IMR-90 (cell line): ENCODE results near the gene SLC8A1. TPM values are rescaled to one million over a fixed set of nuclear protein-coding genes. Genes with fewer than 3 reads are reported as not detected.

Experiments
- ATAC-seq: fragments of 200-7000 bp; cut with Tn5 transposase; 2 replicates; pipeline ENCODE4 v1.9.1; 2020; ENCODE audit warnings: low read depth, mild to moderate bottlenecking, moderate library complexity
- BruUV-seq: library from RNA; stranded (reverse); fragments of 400-500 nt; replicated peaks from 2 replicates; lab custom pipeline; 2021; lab: Mats Ljungman, UMichigan
- CTCF ChIA-PET: fragments of 300-600 bp; formaldehyde crosslinking; extraction: SDS; loops from one replicate; lab custom pipeline; 2021; ENCODE audit warnings: antibody characterized with exemption; lab: Yijun Ruan, JAX
- POLR2A ChIA-PET: fragments of 300-600 bp; sonication (Branson Sonifier 250); formaldehyde crosslinking; loops from one replicate; lab custom pipeline; 2022; ENCODE audit warnings: antibody characterized with exemption; ENCODE audit not compliant: unreplicated experiment; lab: Charles Lee
- DNase-seq: peaks from one replicate; pipeline ENCODE4 v3.0.0; 2013
- H2AFZ ChIP-seq: replicated peaks from 2 replicates; pipeline ENCODE3; 2013; ENCODE audit warnings: low read length, mild to moderate bottlenecking; ENCODE audit not compliant: poor library complexity
- H2AK5ac ChIP-seq: 2 replicates; pipeline ENCODE4 v1.6.1; 2013; ENCODE audit warnings: low read depth, low read length, inconsistent platforms
- H2AK9ac ChIP-seq: replicated peaks from 2 replicates; pipeline ENCODE3; 2013; ENCODE audit warnings: mild to moderate bottlenecking, low read depth, low read length, moderate library complexity; ENCODE audit not compliant: poor library complexity
- H2BK120ac ChIP-seq: 2 replicates; pipeline ENCODE4 v1.6.1; 2013; ENCODE audit warnings: low read depth, low read length, inconsistent platforms
- H2BK15ac ChIP-seq: 3 replicates; pipeline ENCODE4 v1.6.1; 2013; ENCODE audit warnings: low read depth, low read length, inconsistent platforms
- H2BK20ac ChIP-seq: 2 replicates; pipeline ENCODE4 v1.6.1; 2013; ENCODE audit warnings: low read depth, mild to moderate bottlenecking, inconsistent platforms, low read length, moderate library complexity
- H2BK5ac ChIP-seq: 2 replicates; pipeline ENCODE4 v1.6.1; 2013; ENCODE audit warnings: mild to moderate bottlenecking, low read depth, low read length, inconsistent platforms; ENCODE audit not compliant: poor library complexity, severe bottlenecking
- H3K14ac ChIP-seq: replicated peaks from 2 replicates; pipeline ENCODE4 v1.6.1; 2013; ENCODE audit warnings: low read depth, low read length, inconsistent platforms
- H3K18ac ChIP-seq: 2 replicates; pipeline ENCODE4 v1.6.1; 2013; ENCODE audit warnings: low read depth, low read length, control low read depth
- H3K23ac ChIP-seq: 2 replicates; pipeline ENCODE4 v1.6.1; 2013; ENCODE audit warnings: low read depth, low read length, inconsistent platforms
- H3K27ac ChIP-seq: 2 replicates; pipeline ENCODE4 v1.5.1; 2013; ENCODE audit warnings: mild to moderate bottlenecking, control low read depth, low read length; ENCODE audit not compliant: insufficient read depth
- H3K27me3 ChIP-seq: 2 replicates; pipeline ENCODE4 v1.6.1; 2013; ENCODE audit warnings: low read length; ENCODE audit not compliant: control insufficient read depth, insufficient read depth
- H3K36me3 ChIP-seq: 2 replicates; pipeline ENCODE4 v1.6.1; 2013; ENCODE audit warnings: low read length, mixed read lengths; ENCODE audit not compliant: control insufficient read depth, insufficient read depth
- H3K4ac ChIP-seq: 2 replicates; pipeline ENCODE4 v1.6.1; 2013; ENCODE audit warnings: low read depth, low read length, inconsistent platforms
- H3K4me1 ChIP-seq: 2 replicates; pipeline ENCODE4 v1.6.1; 2013; ENCODE audit warnings: low read length, mixed read lengths; ENCODE audit not compliant: control insufficient read depth, insufficient read depth
- H3K4me2 ChIP-seq: 2 replicates; pipeline ENCODE4 v1.6.1; 2013; ENCODE audit warnings: low read depth, mild to moderate bottlenecking, control low read depth, low read length, moderate library complexity
- H3K4me3 ChIP-seq: 2 replicates; pipeline ENCODE4 v1.5.1; 2013; ENCODE audit warnings: low read depth, mild to moderate bottlenecking, control low read depth, low read length, moderate library complexity; ENCODE audit not compliant: insufficient read depth
- H3K56ac ChIP-seq: 2 replicates; pipeline ENCODE4 v1.6.1; 2013; ENCODE audit warnings: low read length, inconsistent platforms; ENCODE audit not compliant: insufficient read depth; ENCODE audit errors: extremely low read depth
- H3K79me1 ChIP-seq, 2 experiments: 2 replicates each; pipeline ENCODE4 v1.6.1; 2013; ENCODE audit warnings: low read length in 2 of 2, inconsistent platforms in 1 of 2, low read depth in 1 of 2
- H3K9ac ChIP-seq: 2 replicates; pipeline ENCODE4 v1.6.1; 2013; ENCODE audit warnings: low read depth, low read length, control low read depth
- H3K9me1 ChIP-seq: 2 replicates; pipeline ENCODE4 v1.6.1; 2013; ENCODE audit warnings: low read length, inconsistent platforms; ENCODE audit not compliant: insufficient read depth
- H3K9me3 ChIP-seq: 2 replicates; pipeline ENCODE4 v1.6.1; 2013; ENCODE audit warnings: low read length; ENCODE audit not compliant: control insufficient read depth, insufficient read depth
- H4K20me1 ChIP-seq: 2 replicates; pipeline ENCODE4 v1.6.1; 2013; ENCODE audit warnings: low read length, inconsistent platforms; ENCODE audit not compliant: insufficient read depth
- H4K5ac ChIP-seq: 2 replicates; pipeline ENCODE4 v1.6.1; 2013; ENCODE audit warnings: mild to moderate bottlenecking, low read depth, low read length, control low read depth
- H4K8ac ChIP-seq, 2 experiments: 2 replicates each; pipeline ENCODE4 v1.6.1; 2013; ENCODE audit warnings: low read depth in 2 of 2, low read length in 2 of 2, control low read depth in 1 of 2, inconsistent platforms in 1 of 2
- H4K91ac ChIP-seq: 2 replicates; pipeline ENCODE4 v1.6.1; 2013; ENCODE audit warnings: low read depth, low read length, inconsistent platforms; ENCODE audit not compliant: insufficient read depth
- BHLHE40 ChIP-seq: fragments of 150-350 bp; IDR thresholded peaks from 2 replicates; pipeline ENCODE4 v1.6.1; 2016; ENCODE audit warnings: mild to moderate bottlenecking, low read depth, low read length
- CEBPB ChIP-seq: IDR thresholded peaks from 2 replicates; pipeline ENCODE4 v1.6.1; 2012; ENCODE audit warnings: low read depth, low read length, improper control_type of control experiment
- CHD1 ChIP-seq: IDR thresholded peaks from 2 replicates; pipeline ENCODE4 v1.6.1; 2012; ENCODE audit warnings: low read depth, low read length, improper control_type of control experiment
- FOS ChIP-seq: fragments of 150-350 bp; IDR thresholded peaks from 2 replicates; pipeline ENCODE4 v1.6.1; 2016; ENCODE audit warnings: low read depth, low read length
- MAFK ChIP-seq: IDR thresholded peaks from 2 replicates; pipeline ENCODE4 v1.6.1; 2012; ENCODE audit warnings: low read depth, low read length, improper control_type of control experiment
- MAZ ChIP-seq: IDR thresholded peaks from 2 replicates; pipeline ENCODE4 v1.6.1; 2012; ENCODE audit warnings: low read depth, mild to moderate bottlenecking, low read length, improper control_type of control experiment, moderate library complexity, borderline replicate concordance
- MXI1 ChIP-seq: IDR thresholded peaks from 2 replicates; pipeline ENCODE4 v1.6.1; 2012; ENCODE audit warnings: low read depth, mild to moderate bottlenecking, low read length, moderate library complexity, borderline replicate concordance
- NFE2L2 ChIP-seq: fragments of 150-350 bp; IDR thresholded peaks from 2 replicates; pipeline ENCODE4 v1.6.1; 2016; ENCODE audit warnings: low read depth, mild to moderate bottlenecking, low read length
- POLR2A ChIP-seq: IDR thresholded peaks from 2 replicates; pipeline ENCODE4 v1.6.1; 2012; ENCODE audit warnings: mild to moderate bottlenecking, low read depth, low read length
- RAD21 ChIP-seq: IDR thresholded peaks from 2 replicates; pipeline ENCODE4 v1.6.1; 2012; ENCODE audit warnings: low read length, improper control_type of control experiment
- RCOR1 ChIP-seq: IDR thresholded peaks from 2 replicates; pipeline ENCODE4 v1.6.1; 2012; ENCODE audit warnings: mild to moderate bottlenecking, low read length, improper control_type of control experiment; ENCODE audit not compliant: insufficient replicate concordance
- RFX5 ChIP-seq: IDR thresholded peaks from 2 replicates; pipeline ENCODE4 v1.8.0; 2012; ENCODE audit warnings: low read depth, mild to moderate bottlenecking, low read length, moderate library complexity
- SMC3 ChIP-seq: fragments of 150-350 bp; IDR thresholded peaks from 2 replicates; pipeline ENCODE4 v1.6.1; 2016; ENCODE audit warnings: low read depth, mild to moderate bottlenecking, antibody characterized with exemption, low read length, moderate library complexity
- WGBS, 2 experiments: methylation state at CpG; one replicate each; pipeline versions ENCODE4 v1.1.5 to v1.1.7; 2013; ENCODE audit warnings: missing lambda C conversion rate in 2 of 2; ENCODE audit not compliant: insufficient read length in 1 of 2; ENCODE audit errors: extremely low coverage in 2 of 2; 5-methylcytosine and 5-hydroxymethylcytosine counted together
- dilution Hi-C: fragments of 300-500 bp; cut with HindIII; formaldehyde crosslinking; loops from one replicate; pipeline ENCODE4 v1.14.3; 2018; ENCODE audit warnings: low sequenced_read_pairs; ENCODE audit not compliant: unreplicated experiment
- in situ Hi-C: fragments of 300-500 bp; cut with MboI; formaldehyde crosslinking; loops from 3 replicates; pipeline ENCODE4 v1.14.3; 2019; ENCODE audit warnings: low sequenced_read_pairs, inconsistent platforms, mixed read lengths
- intact Hi-C: fragments of 100-400 bp; cut with micrococcal nuclease; formaldehyde crosslinking; loops from 2 replicates; pipeline ENCODE4 v1.10.0; 2022
- polyA plus RNA-seq, 3 experiments: library from polyadenylated mRNA; depleted of rRNA; stranded (reverse); fragments of >200 nt; gene quantifications; 2 replicates each; pipeline ENCODE4 v1.2.3, GENCODE V29; 2012; ENCODE audit warnings: low replicate concordance in 1 of 3
- total RNA-seq: library from RNA; depleted of rRNA; stranded (reverse); fragments of >200 nt; gene quantifications from 2 replicates; pipeline ENCODE4 v1.2.3, GENCODE V29; 2012
- TF ChIP-seq, protein P1 (sequence below): fragments of 150-350 bp; IDR thresholded peaks from 2 replicates; pipeline ENCODE4 v1.6.1; 2017; ENCODE audit warnings: mild to moderate bottlenecking, antibody characterized with exemption, low read length, low read depth
- TF ChIP-seq, protein P2 (sequence below): fragments of 150-350 bp; IDR thresholded peaks from 2 replicates; pipeline ENCODE4 v1.6.1; 2016; ENCODE audit warnings: low read depth, mild to moderate bottlenecking, low read length, moderate library complexity, borderline replicate concordance
- TF ChIP-seq, protein P3 (sequence below): conservative IDR thresholded peaks from 2 replicates; pipeline ENCODE4 v1.5.1; 2012; ENCODE audit warnings: mild to moderate bottlenecking, low read depth, low read length, improper control_type of control experiment

The SLC8A1 gene
- total and polyA plus RNA-seq, 2 of the 4 experiments (the other 2 are of a cell fraction): 7.7 to 57.0 TPM

DNA sequence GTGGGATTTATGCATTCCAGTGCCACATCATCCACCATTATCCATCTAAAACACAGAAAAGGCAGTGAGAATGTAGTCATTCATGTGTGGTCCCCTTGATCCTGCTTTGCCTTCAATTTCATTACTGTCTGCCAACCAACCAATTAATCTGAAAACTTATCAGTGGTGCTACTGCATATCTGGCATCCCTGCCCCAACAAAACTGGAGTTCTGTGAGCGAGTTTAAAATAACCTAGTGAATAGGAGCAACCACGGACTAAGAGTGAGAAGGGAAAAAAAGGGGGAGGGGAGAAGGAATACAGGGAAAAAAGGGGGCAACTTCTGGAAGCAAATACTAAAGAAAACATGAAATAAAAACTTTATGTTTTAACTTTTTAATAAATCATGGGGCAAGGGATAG is 42.2 kb downstream of the SLC8A1 start:
- no peak for ATAC-seq
- H4K20me1 ChIP-seq: no peaks in the 10 kb centered on the region
- DNase-seq: no peak
- H4K5ac ChIP-seq: no peak overlapping the region
- H3K4ac ChIP-seq: no peak overlapping the region
- H3K14ac ChIP-seq: no peak overlapping the region
- no peak overlapping the region for H2BK20ac ChIP-seq
- no peaks in the 10 kb centered on the region for H3K9me3 ChIP-seq
- no peaks in the 10 kb centered on the region; the same call in 1 of the 2 replicates for H3K4me1 ChIP-seq
- H2BK5ac ChIP-seq: no peak overlapping the region
- POLR2A ChIA-PET: no interaction called here
- no peak overlapping the region for H3K18ac ChIP-seq
- H2AK9ac ChIP-seq: no peak overlapping the region
- no peak overlapping the region for H4K8ac ChIP-seq
- H3K4me3 ChIP-seq: no peak overlapping the region
- in situ Hi-C loops: no loop called here
- CTCF ChIA-PET: no interaction called here
- H4K91ac ChIP-seq: no peak overlapping the region
- H2BK120ac ChIP-seq: no peak overlapping the region
- H3K9me1 ChIP-seq: peaks cover 6% of the 10 kb centered on the region; the same call in 1 of the 2 replicates
- H3K36me3 ChIP-seq: no peaks in the 10 kb centered on the region
- TF ChIP-seq, protein P1, sequence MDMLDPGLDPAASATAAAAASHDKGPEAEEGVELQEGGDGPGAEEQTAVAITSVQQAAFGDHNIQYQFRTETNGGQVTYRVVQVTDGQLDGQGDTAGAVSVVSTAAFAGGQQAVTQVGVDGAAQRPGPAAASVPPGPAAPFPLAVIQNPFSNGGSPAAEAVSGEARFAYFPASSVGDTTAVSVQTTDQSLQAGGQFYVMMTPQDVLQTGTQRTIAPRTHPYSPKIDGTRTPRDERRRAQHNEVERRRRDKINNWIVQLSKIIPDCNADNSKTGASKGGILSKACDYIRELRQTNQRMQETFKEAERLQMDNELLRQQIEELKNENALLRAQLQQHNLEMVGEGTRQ: no peak
- TF ChIP-seq RFX5 (no peak), POLR2A (no peak), SMC3 (no peak), MXI1 (no peak), MAZ (no peak), FOS (no peak), RCOR1 (no peak), MAFK (no peak), CEBPB (no peak), CHD1 (no peak), BHLHE40 (no peak), NFE2L2 (no peak), RAD21 (no peak)
- TF ChIP-seq, protein P2, sequence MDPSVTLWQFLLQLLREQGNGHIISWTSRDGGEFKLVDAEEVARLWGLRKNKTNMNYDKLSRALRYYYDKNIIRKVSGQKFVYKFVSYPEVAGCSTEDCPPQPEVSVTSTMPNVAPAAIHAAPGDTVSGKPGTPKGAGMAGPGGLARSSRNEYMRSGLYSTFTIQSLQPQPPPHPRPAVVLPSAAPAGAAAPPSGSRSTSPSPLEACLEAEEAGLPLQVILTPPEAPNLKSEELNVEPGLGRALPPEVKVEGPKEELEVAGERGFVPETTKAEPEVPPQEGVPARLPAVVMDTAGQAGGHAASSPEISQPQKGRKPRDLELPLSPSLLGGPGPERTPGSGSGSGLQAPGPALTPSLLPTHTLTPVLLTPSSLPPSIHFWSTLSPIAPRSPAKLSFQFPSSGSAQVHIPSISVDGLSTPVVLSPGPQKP: no peak
- TF ChIP-seq, protein P3, sequence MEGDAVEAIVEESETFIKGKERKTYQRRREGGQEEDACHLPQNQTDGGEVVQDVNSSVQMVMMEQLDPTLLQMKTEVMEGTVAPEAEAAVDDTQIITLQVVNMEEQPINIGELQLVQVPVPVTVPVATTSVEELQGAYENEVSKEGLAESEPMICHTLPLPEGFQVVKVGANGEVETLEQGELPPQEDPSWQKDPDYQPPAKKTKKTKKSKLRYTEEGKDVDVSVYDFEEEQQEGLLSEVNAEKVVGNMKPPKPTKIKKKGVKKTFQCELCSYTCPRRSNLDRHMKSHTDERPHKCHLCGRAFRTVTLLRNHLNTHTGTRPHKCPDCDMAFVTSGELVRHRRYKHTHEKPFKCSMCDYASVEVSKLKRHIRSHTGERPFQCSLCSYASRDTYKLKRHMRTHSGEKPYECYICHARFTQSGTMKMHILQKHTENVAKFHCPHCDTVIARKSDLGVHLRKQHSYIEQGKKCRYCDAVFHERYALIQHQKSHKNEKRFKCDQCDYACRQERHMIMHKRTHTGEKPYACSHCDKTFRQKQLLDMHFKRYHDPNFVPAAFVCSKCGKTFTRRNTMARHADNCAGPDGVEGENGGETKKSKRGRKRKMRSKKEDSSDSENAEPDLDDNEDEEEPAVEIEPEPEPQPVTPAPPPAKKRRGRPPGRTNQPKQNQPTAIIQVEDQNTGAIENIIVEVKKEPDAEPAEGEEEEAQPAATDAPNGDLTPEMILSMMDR: no peak
- intact Hi-C loops: no loop called here
- H3K23ac ChIP-seq: 0 out of 2 replicates have a peak overlapping the region, but pooled peaks have one; percentile 17
- H3K9ac ChIP-seq: no peak overlapping the region
- no peaks in the 10 kb centered on the region for H3K27me3 ChIP-seq
- no peak overlapping the region for H3K4me2 ChIP-seq
- no peak overlapping the region for H3K56ac ChIP-seq
- H2AFZ ChIP-seq: no peak overlapping the region
- no peak overlapping the region for H2AK5ac ChIP-seq
- no CpG with 5 or more reads among the region's 2 CpGs for WGBS, 2 experiments
- dilution Hi-C loops: no loop called here
- no peak overlapping the region for H2BK15ac ChIP-seq
- H3K27ac ChIP-seq: no peak overlapping the region
- BruUV-seq: no TSS peak
- peaks cover 24 to 25% of the 10 kb centered on the region in 2 experiments for H3K79me1 ChIP-seq
